Endodermal cell (in vitro differentiated cells): ENCODE measurements around the gene LRMDA. TPM values are rescaled to one million over a fixed set of nuclear protein-coding genes. Genes with fewer than 3 reads are reported as not detected.

Source experiments
- DNase-seq: peaks from one replicate; pipeline ENCODE4 v3.0.0-alpha.2; 2017
- H3K27ac ChIP-seq: 2 replicates; pipeline ENCODE4 v1.5.1; 2013; ENCODE audit warnings: mild to moderate bottlenecking, low read depth, low read length, moderate library complexity
- H3K27me3 ChIP-seq: 2 replicates; pipeline ENCODE4 v1.6.1; 2013; ENCODE audit warnings: mild to moderate bottlenecking, low read length, moderate library complexity; ENCODE audit not compliant: insufficient read depth, control insufficient read depth, poor library complexity, severe bottlenecking
- H3K36me3 ChIP-seq: 2 replicates; pipeline ENCODE4 v1.7.0; 2013; ENCODE audit warnings: mild to moderate bottlenecking, low read length, moderate library complexity; ENCODE audit not compliant: control insufficient read depth, insufficient read depth
- H3K4me1 ChIP-seq: one replicate; pipeline ENCODE4 v1.7.0; 2013; ENCODE audit warnings: low read length; ENCODE audit not compliant: control insufficient read depth, insufficient read depth
- H3K4me3 ChIP-seq: 2 replicates; pipeline ENCODE4 v1.5.1; 2013; ENCODE audit warnings: mild to moderate bottlenecking, low read length, moderate library complexity
- H3K9ac ChIP-seq: 2 replicates; pipeline ENCODE4 v1.6.1; 2013; ENCODE audit warnings: mild to moderate bottlenecking, low read length, moderate library complexity; ENCODE audit not compliant: poor library complexity, severe bottlenecking; ENCODE audit errors: extremely low read depth
- H3K9me3 ChIP-seq: 2 replicates; pipeline ENCODE4 v1.6.1; 2013; ENCODE audit warnings: mild to moderate bottlenecking, low read length, moderate library complexity; ENCODE audit not compliant: control insufficient read depth
- H3K27ac Mint-ChIP-seq: 2 replicates; pipeline ENCODE4 v1.8.0; 2020; ENCODE audit warnings: mixed read lengths
- H3K27me3 Mint-ChIP-seq: 2 replicates; pipeline ENCODE4 v1.8.0; 2021; ENCODE audit warnings: mild to moderate bottlenecking, mixed read lengths; ENCODE audit not compliant: insufficient read depth
- H3K36me3 Mint-ChIP-seq: 2 replicates; pipeline ENCODE4 v1.8.0; 2020; ENCODE audit warnings: low read depth, mixed read lengths
- H3K4me1 Mint-ChIP-seq: 2 replicates; pipeline ENCODE4 v1.8.0; 2020; ENCODE audit warnings: mixed read lengths
- H3K4me3 Mint-ChIP-seq: 2 replicates; pipeline ENCODE4 v1.8.0; 2020; ENCODE audit warnings: mild to moderate bottlenecking, moderate library complexity, mixed read lengths
- H3K9me3 Mint-ChIP-seq: 2 replicates; pipeline ENCODE4 v1.8.0; 2020; ENCODE audit warnings: mild to moderate bottlenecking, mixed read lengths
- WGBS, 2 experiments: methylation state at CpG; one replicate each; pipeline versions ENCODE4 v1.1.5 to v1.1.7; 2013; ENCODE audit warnings: missing lambda C conversion rate in 2 of 2, mixed read lengths in 1 of 2; ENCODE audit not compliant: insufficient coverage in 1 of 2, insufficient read length in 1 of 2; 5-methylcytosine and 5-hydroxymethylcytosine counted together
- total RNA-seq, 2 donors: library from RNA; stranded (reverse); fragmentation: NEBNext Ultra II Directional in 1 of 2; extraction: Animal tissue kit (Norgen Biotek cat#: 25700) in 1 of 2; gene quantifications; 2 replicates in 1 of 2; 3 replicates in 1 of 2; pipeline ENCODE4 v1.2.1, GENCODE V29; 2021
- TF ChIP-seq, protein P1 (sequence below): fragments of 200-600 bp; sonication (generic); conservative IDR thresholded peaks from 2 replicates; pipeline ENCODE4 v1.5.0; 2021; ENCODE audit warnings: antibody characterized with exemption, mild to moderate bottlenecking

Gene LRMDA
- total RNA-seq, 2 donors from 2014 or later = 1.7 to 5.1 TPM

- H3K4me1 Mint-ChIP-seq = no peaks in the 10 kb centered on the region
- no peaks in the 10 kb centered on the region for H3K36me3 Mint-ChIP-seq
- DNase-seq = no peak
- H3K36me3 ChIP-seq = no peaks in the 10 kb centered on the region
- TF ChIP-seq, protein P1, sequence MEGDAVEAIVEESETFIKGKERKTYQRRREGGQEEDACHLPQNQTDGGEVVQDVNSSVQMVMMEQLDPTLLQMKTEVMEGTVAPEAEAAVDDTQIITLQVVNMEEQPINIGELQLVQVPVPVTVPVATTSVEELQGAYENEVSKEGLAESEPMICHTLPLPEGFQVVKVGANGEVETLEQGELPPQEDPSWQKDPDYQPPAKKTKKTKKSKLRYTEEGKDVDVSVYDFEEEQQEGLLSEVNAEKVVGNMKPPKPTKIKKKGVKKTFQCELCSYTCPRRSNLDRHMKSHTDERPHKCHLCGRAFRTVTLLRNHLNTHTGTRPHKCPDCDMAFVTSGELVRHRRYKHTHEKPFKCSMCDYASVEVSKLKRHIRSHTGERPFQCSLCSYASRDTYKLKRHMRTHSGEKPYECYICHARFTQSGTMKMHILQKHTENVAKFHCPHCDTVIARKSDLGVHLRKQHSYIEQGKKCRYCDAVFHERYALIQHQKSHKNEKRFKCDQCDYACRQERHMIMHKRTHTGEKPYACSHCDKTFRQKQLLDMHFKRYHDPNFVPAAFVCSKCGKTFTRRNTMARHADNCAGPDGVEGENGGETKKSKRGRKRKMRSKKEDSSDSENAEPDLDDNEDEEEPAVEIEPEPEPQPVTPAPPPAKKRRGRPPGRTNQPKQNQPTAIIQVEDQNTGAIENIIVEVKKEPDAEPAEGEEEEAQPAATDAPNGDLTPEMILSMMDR = no peak
- H3K9ac ChIP-seq = no peak overlapping the region
- H3K4me3 Mint-ChIP-seq = no peak overlapping the region
- H3K9me3 Mint-ChIP-seq = no peaks in the 10 kb centered on the region
- H3K4me1 ChIP-seq = no peaks in the 10 kb centered on the region
- H3K27me3 ChIP-seq = no peaks in the 10 kb centered on the region
- H3K27ac Mint-ChIP-seq = no peak overlapping the region
- no peak overlapping the region for H3K4me3 ChIP-seq
- no peaks in the 10 kb centered on the region for H3K27me3 Mint-ChIP-seq
- H3K9me3 ChIP-seq = no peaks in the 10 kb centered on the region
- no peak overlapping the region for H3K27ac ChIP-seq
Measured at GRCh38 chr10:76291175-76291574, 859.8 kb downstream of the LRMDA start.

DNA sequence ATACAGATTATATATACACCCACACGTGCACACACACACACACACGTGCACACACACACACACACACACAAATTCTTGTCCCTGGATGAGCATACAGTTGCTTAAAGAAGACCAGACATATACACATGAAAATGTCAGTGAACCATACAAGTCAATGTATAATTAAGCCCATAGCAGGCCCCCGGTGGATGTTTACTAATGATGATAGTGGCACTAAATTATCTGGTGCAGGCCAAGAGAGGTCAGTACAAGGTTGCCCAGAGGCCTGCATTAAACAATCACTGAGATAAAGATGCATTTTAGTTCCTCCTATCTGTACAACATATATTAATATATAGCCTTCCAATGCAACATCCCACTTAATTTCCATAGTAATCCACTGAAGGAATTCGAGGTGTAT is 860.5 kb downstream of the LRMDA start:
- H3K27me3 Mint-ChIP-seq = no peaks in the 10 kb centered on the region
- WGBS, 2 experiments = 93% methylated on average over 4 of the region's 4 CpGs; no CpG with 5 or more reads in 1 of the 2 experiments

GRCh38 chr10:76296957-76297356 is 865.5 kb downstream of the LRMDA start:
- Histone ChIP-seq H3K4me3 (no peak overlapping the region), H3K27ac (no peak overlapping the region), H3K9ac (no peak overlapping the region), H3K36me3 (no peaks in the 10 kb centered on the region), H3K27me3 (no peaks in the 10 kb centered on the region), H3K4me1 (peaks cover 8% of the 10 kb centered on the region), H3K9me3 (peaks cover 13% of the 10 kb centered on the region)
- no peak for DNase-seq
- Mint-ChIP-seq H3K9me3 (peaks cover 4% of the 10 kb centered on the region), H3K4me3 (no peak overlapping the region), H3K4me1 (peaks cover 22% of the 10 kb centered on the region), H3K27ac (no peak overlapping the region), H3K36me3 (no peaks in the 10 kb centered on the region), H3K27me3 (no peaks in the 10 kb centered on the region)
- TF ChIP-seq, protein P1 = no peak
- WGBS, 2 experiments = 90 to 92% methylated on average over 2 to 3 of the region's 3 CpGs

More for the DNA sequence above, 860.5 kb downstream of the LRMDA start:
- DNase-seq = no peak
- Histone ChIP-seq H3K4me1 (peaks cover 2% of the 10 kb centered on the region), H3K27ac (no peak overlapping the region), H3K4me3 (no peak overlapping the region), H3K27me3 (no peaks in the 10 kb centered on the region), H3K9me3 (no peaks in the 10 kb centered on the region), H3K9ac (no peak overlapping the region), H3K36me3 (no peaks in the 10 kb centered on the region)
- H3K9me3 Mint-ChIP-seq = no peaks in the 10 kb centered on the region
- no peak overlapping the region for H3K4me3 Mint-ChIP-seq
- no peaks in the 10 kb centered on the region for H3K36me3 Mint-ChIP-seq
- peaks cover 3% of the 10 kb centered on the region for H3K4me1 Mint-ChIP-seq
- H3K27ac Mint-ChIP-seq = no peak overlapping the region
- TF ChIP-seq, protein P1 = no peak
